Stimulated activated CD4-positive, alpha-beta T cell treated with anti-CD3 and anti-CD28 coated beads, Interleukin-4, amount 100 ng/mL, for 24 hours (primary cell): ENCODE measurements around the gene NRTN.
"Not testable (repeated sequence)": the region's sequence is repeated elsewhere in the genome, so short reads cannot be mapped to it uniquely, and the experiment has no call there.

Source experiments
- DNase-seq: peaks from one replicate; pipeline ENCODE4 v3.0.0-alpha.2; 2020

The NRTN gene

GRCh38 chr19:5839065-5840017, 34.5 kb downstream of the NRTN start, which contains the start of gene FUT6:
TSS of gene FUT6 (minus strand) at chr19:5839702. CDS start at chr19:5832567, 7,135 bp downstream.
- DNase-seq = no peak

- not testable (repeated sequence) for DNase-seq
Observed at GRCh38 chr19:5841735-5842111, 36.9 kb downstream of the NRTN start.

- no peak for DNase-seq
Observed at GRCh38 chr19:5843295-5843927, 38.5 kb downstream of the NRTN start.

- DNase-seq = no peak
Observed at GRCh38 chr19:5844456-5845433, 39.9 kb downstream of the NRTN start.

GRCh38 chr19:5847846-5848245, 43.0 kb downstream of the NRTN start:
- not testable (repeated sequence) for DNase-seq

- DNase-seq = not testable (repeated sequence)
Observed at GRCh38 chr19:5848621-5849020, 43.8 kb downstream of the NRTN start.

- no peak for DNase-seq
Observed at GRCh38 chr19:5850189-5850588, 45.3 kb downstream of the NRTN start.

- no peak for DNase-seq
Observed at GRCh38 chr19:5850743-5851293, 46.0 kb downstream of the NRTN start.

GRCh38 chr19:5851302-5851701, 46.4 kb downstream of the NRTN start, which contains the start of gene FUT3:
TSS of gene FUT3 (minus strand) at chr19:5851449.
- DNase-seq = no peak

GRCh38 chr19:5854121-5854520, 49.3 kb downstream of the NRTN start:
- DNase-seq = not testable (repeated sequence)

GRCh38 chr19:5855151-5855550, 50.3 kb downstream of the NRTN start:
- DNase-seq = not testable (repeated sequence)

- no peak for DNase-seq
Observed at GRCh38 chr19:5857203-5858081, 52.6 kb downstream of the NRTN start.

GRCh38 chr19:5863030-5863665, 58.3 kb downstream of the NRTN start:
- no peak for DNase-seq

GRCh38 chr19:5864013-5864720, 59.3 kb downstream of the NRTN start:
- no peak for DNase-seq

GRCh38 chr19:5864725-5865486, 60.0 kb downstream of the NRTN start:
- no peak for DNase-seq

GRCh38 chr19:5865772-5866171, 60.9 kb downstream of the NRTN start:
- DNase-seq = no peak

GRCh38 chr19:5867201-5868136, 62.6 kb downstream of the NRTN start:
- no peak for DNase-seq

- no peak for DNase-seq
Observed at GRCh38 chr19:5870986-5871394, 66.1 kb downstream of the NRTN start.
